ENCODE data around the gene MLLT3.

- TF ChIP-seq EZH2 (IDR thresholded peaks at IDR 0.05; ENCODE audit: insufficient read depth, poor library complexity, severe bottlenecking) (no peak), EZH2phosphoT487 (IDR thresholded peaks at IDR 0.05; ENCODE audit: insufficient read depth, low read depth) (no peak)
Measured at GRCh38 chr9:20643660-20644059, 21.4 kb upstream of the MLLT3 start.

All from GM23248 (cell line).